H1 (cell line): Measurements from ENCODE around the gene MS4A15. TPM values are rescaled to one million over a fixed set of nuclear protein-coding genes. Genes with fewer than 3 reads are reported as not detected.

Experiments
- KDM1A ChIP-seq: fragments of 200-600, 300-600 bp; sonication (generic); IDR thresholded peaks from 2 replicates; pipeline ENCODE4 v1.7.1; 2016; ENCODE audit warnings: mild to moderate bottlenecking, low read length, borderline replicate concordance
- KDM4A ChIP-seq: IDR thresholded peaks from one replicate; pipeline ENCODE4 v1.7.1; 2012; ENCODE audit warnings: low read depth, mild to moderate bottlenecking, moderate library complexity, low read length, inconsistent platforms; ENCODE audit not compliant: severe bottlenecking
- SIN3A ChIP-seq, 2 experiments: IDR thresholded peaks in 1 of 2; conservative IDR thresholded peaks in 1 of 2; 2 replicates each; pipeline ENCODE4 v1.6.1; 2011 to 2012; ENCODE audit warnings: low read length in 2 of 2, improper control_type of control experiment in 1 of 2, low read depth in 1 of 2, mild to moderate bottlenecking in 1 of 2
- polyA plus RNA-seq, 7 experiments: library from polyadenylated mRNA; depleted of rRNA in 3 of 7; stranded (reverse) in 5 of 7; unstranded in 2 of 7; fragments of >200 nt in 5 of 7; fragments of 200-250 nt in 2 of 7; gene quantifications; 1 replicate in 5 of 7; 2 replicates in 1 of 7; 4 replicates in 1 of 7; pipeline versions ENCODE4 v1.2.1 to v1.2.3, GENCODE V29; 2011 to 2013; ENCODE audit warnings: missing spikeins in 2 of 7, mixed read lengths in 2 of 7
- total RNA-seq: library from RNA; stranded (reverse); fragmentation: NEBNext Ultra II Directional; extraction: Animal tissue kit (Norgen Biotek cat#: 25700); gene quantifications from 2 replicates; pipeline ENCODE4 v1.2.1, GENCODE V29; 2021

The MS4A15 gene
- total and polyA plus RNA-seq, 2 of the 8 experiments (the other 6 are each of a cell fraction or from before 2014, with no cell fraction given) = 0.15 to 0.17 TPM

GRCh38 chr11:60809249-60809648 is 52.6 kb downstream of the MS4A15 start (continued):
- no peak for TF ChIP-seq KDM1A
- no peak for TF ChIP-seq KDM4A
- TF ChIP-seq SIN3A (conservative IDR thresholded peaks at IDR 0.05 in 1 of 2, IDR thresholded peaks at IDR 0.05 in 1 of 2; ENCODE audit: low read depth in 1 of 2, low read length in 2 of 2) = no peak
- TF ChIP-seq, all 59 proteins: peak for 0
